Measurements from ENCODE around the gene UNC5A.

UNC5A gene

GRCh38 chr5:176820937-176821336 is 10.6 kb downstream of the UNC5A start:
- H3K9ac ChIP-seq (ENCODE audit: low read length in 5 of 5): no peak overlapping the region
- no peaks in the 10 kb centered on the region for H3K9me3 ChIP-seq (ENCODE audit: control insufficient read depth in 5 of 5, low read length in 5 of 5)
- peaks cover 0 to 11% (median 5%) of the 10 kb centered on the region in 5 donors for H3K4me1 ChIP-seq (ENCODE audit: control insufficient read depth in 5 of 5, insufficient read depth in 5 of 5, low read length in 5 of 5)
- peaks cover 24 to 61% (median 48%) of the 10 kb centered on the region in 5 donors for H3K27me3 ChIP-seq (ENCODE audit: control insufficient read depth in 5 of 5, insufficient read depth in 4 of 5, low read length in 5 of 5)
- no peak overlapping the region for H3K4me3 ChIP-seq (ENCODE audit: low read depth in 1 of 5, low read length in 5 of 5)
- no peak overlapping the region for H3K27ac ChIP-seq (ENCODE audit: low read depth, low read length)
- no peaks in the 10 kb centered on the region for H3K36me3 ChIP-seq (ENCODE audit: control insufficient read depth in 5 of 5, insufficient read depth in 5 of 5, low read length in 5 of 5)

- H3K9ac ChIP-seq (ENCODE audit: low read length in 5 of 5): no peak overlapping the region
- H3K27me3 ChIP-seq (ENCODE audit: control insufficient read depth in 5 of 5, insufficient read depth in 4 of 5, low read length in 5 of 5): peaks cover 19 to 56% (median 43%) of the 10 kb centered on the region in 5 donors
- no peak overlapping the region for H3K4me3 ChIP-seq (ENCODE audit: low read depth in 1 of 5, low read length in 5 of 5)
Measured at GRCh38 chr5:176821441-176821840, 11.1 kb downstream of the UNC5A start.

GRCh38 chr5:176822041-176822792 is 11.9 kb downstream of the UNC5A start:
- Histone ChIP-seq H3K36me3 (ENCODE audit: control insufficient read depth in 5 of 5, insufficient read depth in 5 of 5, low read length in 5 of 5) (no peaks in the 10 kb centered on the region), H3K27me3 (ENCODE audit: control insufficient read depth in 5 of 5, insufficient read depth in 4 of 5, low read length in 5 of 5) (peaks cover 14 to 48% (median 37%) of the 10 kb centered on the region in 5 donors), H3K4me3 (ENCODE audit: low read depth in 1 of 5, low read length in 5 of 5) (no peak overlapping the region), H3K9ac (ENCODE audit: low read length in 5 of 5) (no peak overlapping the region), H3K9me3 (ENCODE audit: control insufficient read depth in 5 of 5, low read length in 5 of 5) (no peaks in the 10 kb centered on the region), H3K27ac (ENCODE audit: low read depth, low read length) (no peak overlapping the region), H3K4me1 (ENCODE audit: control insufficient read depth in 5 of 5, insufficient read depth in 5 of 5, low read length in 5 of 5) (peaks cover 0 to 11% (median 5%) of the 10 kb centered on the region in 5 donors)

More at GRCh38 chr5:176821441-176821840, 11.1 kb downstream of the UNC5A start:
- peaks cover 0 to 11% (median 5%) of the 10 kb centered on the region in 5 donors for H3K4me1 ChIP-seq (ENCODE audit: control insufficient read depth in 5 of 5, insufficient read depth in 5 of 5, low read length in 5 of 5)
- no peaks in the 10 kb centered on the region for H3K36me3 ChIP-seq (ENCODE audit: control insufficient read depth in 5 of 5, insufficient read depth in 5 of 5, low read length in 5 of 5)
- no peaks in the 10 kb centered on the region for H3K9me3 ChIP-seq (ENCODE audit: control insufficient read depth in 5 of 5, low read length in 5 of 5)
- no peak overlapping the region for H3K27ac ChIP-seq (ENCODE audit: low read depth, low read length)

- H3K4me3 ChIP-seq (ENCODE audit: low read depth in 1 of 5, low read length in 5 of 5): no peak overlapping the region
- H3K36me3 ChIP-seq (ENCODE audit: control insufficient read depth in 5 of 5, insufficient read depth in 5 of 5, low read length in 5 of 5): no peaks in the 10 kb centered on the region
- no peak overlapping the region for H3K27ac ChIP-seq (ENCODE audit: low read depth, low read length)
- H3K4me1 ChIP-seq (ENCODE audit: control insufficient read depth in 5 of 5, insufficient read depth in 5 of 5, low read length in 5 of 5): peaks cover 0 to 6% (median 3%) of the 10 kb centered on the region in 5 donors
- no peaks in the 10 kb centered on the region for H3K9me3 ChIP-seq (ENCODE audit: control insufficient read depth in 5 of 5, low read length in 5 of 5)
- H3K9ac ChIP-seq (ENCODE audit: low read length in 5 of 5): no peak overlapping the region
- H3K27me3 ChIP-seq (ENCODE audit: control insufficient read depth in 5 of 5, insufficient read depth in 4 of 5, low read length in 5 of 5): peaks cover 14 to 47% (median 37%) of the 10 kb centered on the region in 5 donors
Measured at GRCh38 chr5:176822793-176823481, 12.6 kb downstream of the UNC5A start.

GRCh38 chr5:176823869-176824412 is 13.6 kb downstream of the UNC5A start:
- no peak overlapping the region for H3K4me3 ChIP-seq (ENCODE audit: low read depth in 1 of 5, low read length in 5 of 5)
- no peaks in the 10 kb centered on the region for H3K36me3 ChIP-seq (ENCODE audit: control insufficient read depth in 5 of 5, insufficient read depth in 5 of 5, low read length in 5 of 5)
- no peak overlapping the region for H3K9ac ChIP-seq (ENCODE audit: low read length in 5 of 5)
- no peak overlapping the region for H3K27ac ChIP-seq (ENCODE audit: low read depth, low read length)
- peaks cover 9 to 37% (median 28%) of the 10 kb centered on the region in 5 donors for H3K27me3 ChIP-seq (ENCODE audit: control insufficient read depth in 5 of 5, insufficient read depth in 4 of 5, low read length in 5 of 5)
- H3K9me3 ChIP-seq (ENCODE audit: control insufficient read depth in 5 of 5, low read length in 5 of 5): no peaks in the 10 kb centered on the region
- H3K4me1 ChIP-seq (ENCODE audit: control insufficient read depth in 5 of 5, insufficient read depth in 5 of 5, low read length in 5 of 5): no peaks in the 10 kb centered on the region

GRCh38 chr5:176824604-176825003 is 14.2 kb downstream of the UNC5A start:
- no peak overlapping the region for H3K4me3 ChIP-seq (ENCODE audit: low read depth in 1 of 5, low read length in 5 of 5)
- H3K4me1 ChIP-seq (ENCODE audit: control insufficient read depth in 5 of 5, insufficient read depth in 5 of 5, low read length in 5 of 5): no peaks in the 10 kb centered on the region
- no peaks in the 10 kb centered on the region for H3K36me3 ChIP-seq (ENCODE audit: control insufficient read depth in 5 of 5, insufficient read depth in 5 of 5, low read length in 5 of 5)
- H3K27me3 ChIP-seq (ENCODE audit: control insufficient read depth in 5 of 5, insufficient read depth in 4 of 5, low read length in 5 of 5): peaks cover 7 to 31% (median 22%) of the 10 kb centered on the region in 5 donors
- H3K27ac ChIP-seq (ENCODE audit: low read depth, low read length): no peak overlapping the region
- H3K9ac ChIP-seq (ENCODE audit: low read length in 5 of 5): no peak overlapping the region
- H3K9me3 ChIP-seq (ENCODE audit: control insufficient read depth in 5 of 5, low read length in 5 of 5): no peaks in the 10 kb centered on the region

- no peaks in the 10 kb centered on the region for H3K9me3 ChIP-seq (ENCODE audit: control insufficient read depth in 5 of 5, low read length in 5 of 5)
- no peak overlapping the region for H3K4me3 ChIP-seq (ENCODE audit: low read depth in 1 of 5, low read length in 5 of 5)
- H3K36me3 ChIP-seq (ENCODE audit: control insufficient read depth in 5 of 5, insufficient read depth in 5 of 5, low read length in 5 of 5): no peaks in the 10 kb centered on the region
- H3K4me1 ChIP-seq (ENCODE audit: control insufficient read depth in 5 of 5, insufficient read depth in 5 of 5, low read length in 5 of 5): no peaks in the 10 kb centered on the region
- no peak overlapping the region for H3K27ac ChIP-seq (ENCODE audit: low read depth, low read length)
- H3K9ac ChIP-seq (ENCODE audit: low read length in 5 of 5): no peak overlapping the region
- H3K27me3 ChIP-seq (ENCODE audit: control insufficient read depth in 5 of 5, insufficient read depth in 4 of 5, low read length in 5 of 5): peaks cover 7 to 30% (median 24%) of the 10 kb centered on the region in 5 donors
Measured at GRCh38 chr5:176825234-176825633, 14.9 kb downstream of the UNC5A start.

- Histone ChIP-seq H3K4me1 (ENCODE audit: control insufficient read depth in 5 of 5, insufficient read depth in 5 of 5, low read length in 5 of 5) (no peaks in the 10 kb centered on the region), H3K27ac (ENCODE audit: low read depth, low read length) (no peak overlapping the region), H3K36me3 (ENCODE audit: control insufficient read depth in 5 of 5, insufficient read depth in 5 of 5, low read length in 5 of 5) (no peaks in the 10 kb centered on the region), H3K9me3 (ENCODE audit: control insufficient read depth in 5 of 5, low read length in 5 of 5) (no peaks in the 10 kb centered on the region), H3K27me3 (ENCODE audit: control insufficient read depth in 5 of 5, insufficient read depth in 4 of 5, low read length in 5 of 5) (peaks cover 7 to 28% (median 25%) of the 10 kb centered on the region in 5 donors), H3K4me3 (ENCODE audit: low read depth in 1 of 5, low read length in 5 of 5) (no peak overlapping the region), H3K9ac (ENCODE audit: low read length in 5 of 5) (no peak overlapping the region)
Measured at GRCh38 chr5:176825957-176826356, 15.6 kb downstream of the UNC5A start.

GRCh38 chr5:176827736-176828414 is 17.5 kb downstream of the UNC5A start:
- Histone ChIP-seq H3K4me1 (ENCODE audit: control insufficient read depth in 5 of 5, insufficient read depth in 5 of 5, low read length in 5 of 5) (no peaks in the 10 kb centered on the region), H3K27me3 (ENCODE audit: control insufficient read depth in 5 of 5, insufficient read depth in 4 of 5, low read length in 5 of 5) (peaks cover 5 to 26% (median 24%) of the 10 kb centered on the region in 5 donors), H3K36me3 (ENCODE audit: control insufficient read depth in 5 of 5, insufficient read depth in 5 of 5, low read length in 5 of 5) (no peaks in the 10 kb centered on the region), H3K27ac (ENCODE audit: low read depth, low read length) (no peak overlapping the region), H3K9ac (ENCODE audit: low read length in 5 of 5) (no peak overlapping the region), H3K9me3 (ENCODE audit: control insufficient read depth in 5 of 5, low read length in 5 of 5) (peaks cover 0 to under 1% (median 0%) of the 10 kb centered on the region in 5 donors), H3K4me3 (ENCODE audit: low read depth in 1 of 5, low read length in 5 of 5) (no peak overlapping the region)
